Neural cell (in vitro differentiated cells): ENCODE data around the gene CPXM2. TPM values are rescaled to one million over a fixed set of nuclear protein-coding genes. Genes with fewer than 3 reads are reported as not detected.

Experiments
- H2AFZ ChIP-seq: fragments of 200-600, 300-800 bp; sonication (generic), shearing (Covaris generic); 2 replicates; pipeline ENCODE4 v1.6.0; 2014; ENCODE audit warnings: low read depth, mild to moderate bottlenecking, antibody characterized with exemption, low read length, moderate library complexity
- H3F3A ChIP-seq: fragments of 200-600 bp; shearing (Covaris generic); 2 replicates; pipeline ENCODE4 v1.6.1; 2016; ENCODE audit warnings: mild to moderate bottlenecking, moderate library complexity, mixed read lengths, antibody characterized with exemption, low read length; ENCODE audit not compliant: insufficient read depth, poor library complexity, severe bottlenecking
- H3K27ac ChIP-seq: fragments of 200-600, 300-800 bp; sonication (generic), shearing (Covaris generic); 2 replicates; pipeline ENCODE4 v1.5.1; 2014; ENCODE audit warnings: mild to moderate bottlenecking, low read length, moderate library complexity
- H3K27me3 ChIP-seq: fragments of 300-800, 200-600 bp; sonication (generic), shearing (Covaris generic); 2 replicates; pipeline ENCODE4 v1.6.0; 2014; ENCODE audit warnings: mild to moderate bottlenecking, low read depth, low read length, moderate library complexity; ENCODE audit not compliant: insufficient read depth
- H3K36me3 ChIP-seq: fragments of 300-800, 200-600 bp; sonication (generic), shearing (Covaris generic); 2 replicates; pipeline ENCODE4 v1.5.1; 2014; ENCODE audit warnings: mild to moderate bottlenecking, antibody characterized with exemption, low read length, moderate library complexity; ENCODE audit not compliant: insufficient read depth
- H3K4me2 ChIP-seq: fragments of 300-800, 200-600 bp; sonication (generic), shearing (Covaris generic); 2 replicates; pipeline ENCODE4 v1.6.0; 2014; ENCODE audit warnings: mild to moderate bottlenecking, low read length
- H3K4me3 ChIP-seq: fragments of 300-800, 200-600 bp; sonication (generic), shearing (Covaris generic); 2 replicates; pipeline ENCODE4 v1.5.1; 2014; ENCODE audit warnings: mild to moderate bottlenecking, low read length, moderate library complexity
- H3K79me2 ChIP-seq: fragments of 200-600 bp; shearing (Covaris generic); replicated peaks from 2 replicates; pipeline ENCODE4 v1.6.0; 2014; ENCODE audit warnings: mild to moderate bottlenecking, low read length, moderate library complexity; ENCODE audit not compliant: insufficient read depth
- H3K9ac ChIP-seq: fragments of 300-800, 200-600 bp; sonication (generic), shearing (Covaris generic); 2 replicates; pipeline ENCODE4 v1.6.1; 2016; ENCODE audit warnings: mild to moderate bottlenecking, low read length, mixed read lengths
- H3K9me2 ChIP-seq: fragments of 200-600 bp; shearing (Covaris generic); 2 replicates; pipeline ENCODE4 v1.6.1; 2016; ENCODE audit warnings: mild to moderate bottlenecking, low read length, mixed read lengths; ENCODE audit not compliant: insufficient read depth
- H3K9me3 ChIP-seq: fragments of 200-600, 300-800 bp; sonication (generic), shearing (Covaris generic); 2 replicates; pipeline ENCODE4 v1.6.1; 2016; ENCODE audit warnings: mild to moderate bottlenecking, mixed run types, low read length, moderate library complexity, mixed read lengths
- H4K20me1 ChIP-seq: fragments of 200-600 bp; shearing (Covaris generic); 2 replicates; pipeline ENCODE4 v1.6.1; 2016; ENCODE audit warnings: mild to moderate bottlenecking, mixed run types; ENCODE audit not compliant: insufficient read depth
- CTCF ChIP-seq: fragments of 450-650 bp; IDR thresholded peaks from 2 replicates; pipeline ENCODE4 v1.5.1; 2014; ENCODE audit warnings: antibody characterized with exemption, mild to moderate bottlenecking, moderate library complexity; ENCODE audit not compliant: poor library complexity, severe bottlenecking
- EP300 ChIP-seq: fragments of 450-650 bp; conservative IDR thresholded peaks from 2 replicates; pipeline ENCODE4 v1.6.1; 2014; ENCODE audit warnings: antibody characterized with exemption, mild to moderate bottlenecking, moderate library complexity; ENCODE audit not compliant: poor library complexity, severe bottlenecking
- EZH2 ChIP-seq: fragments of 200-600, 300-800 bp; shearing (Covaris generic), sonication (generic); IDR thresholded peaks from 2 replicates; pipeline ENCODE4 v1.6.1; 2014; ENCODE audit warnings: antibody characterized with exemption, low read length, borderline replicate concordance, mild to moderate bottlenecking; ENCODE audit not compliant: insufficient read depth, poor library complexity, severe bottlenecking
- MXI1 ChIP-seq: fragments of 450-650 bp; conservative IDR thresholded peaks from 2 replicates; pipeline ENCODE4 v1.6.1; 2014; ENCODE audit warnings: antibody characterized with exemption, mild to moderate bottlenecking; ENCODE audit not compliant: poor library complexity, severe bottlenecking
- POLR2AphosphoS5 ChIP-seq: IDR thresholded peaks from 2 replicates; pipeline ENCODE4 v1.6.1; 2012
- RAD21 ChIP-seq: fragments of 450-650 bp; conservative IDR thresholded peaks from 2 replicates; pipeline ENCODE4 v1.6.1; 2014; ENCODE audit warnings: antibody characterized with exemption, mild to moderate bottlenecking, moderate library complexity
- SMC3 ChIP-seq: fragments of 450-650 bp; conservative IDR thresholded peaks from 2 replicates; pipeline ENCODE4 v1.6.1; 2014; ENCODE audit warnings: antibody characterized with exemption, mild to moderate bottlenecking, moderate library complexity; ENCODE audit not compliant: poor library complexity
- TAF1 ChIP-seq: IDR thresholded peaks from 2 replicates; pipeline ENCODE4 v1.6.1; 2012; ENCODE audit warnings: low read depth
- polyA plus RNA-seq: library from polyadenylated mRNA; depleted of rRNA; stranded (reverse); fragments of >200 nt; gene quantifications from 2 replicates; pipeline ENCODE4 v1.2.3, GENCODE V29; 2014
- TF ChIP-seq, protein P1 (sequence below): IDR thresholded peaks from 2 replicates; pipeline ENCODE4 v1.6.1; 2012; ENCODE audit warnings: borderline replicate concordance

Gene CPXM2
- polyA plus RNA-seq, 1 donor from 2014 or later: not detected

GRCh38 chr10:123783296-123783695, 108.3 kb downstream of the CPXM2 start:
- TF ChIP-seq, protein P1, sequence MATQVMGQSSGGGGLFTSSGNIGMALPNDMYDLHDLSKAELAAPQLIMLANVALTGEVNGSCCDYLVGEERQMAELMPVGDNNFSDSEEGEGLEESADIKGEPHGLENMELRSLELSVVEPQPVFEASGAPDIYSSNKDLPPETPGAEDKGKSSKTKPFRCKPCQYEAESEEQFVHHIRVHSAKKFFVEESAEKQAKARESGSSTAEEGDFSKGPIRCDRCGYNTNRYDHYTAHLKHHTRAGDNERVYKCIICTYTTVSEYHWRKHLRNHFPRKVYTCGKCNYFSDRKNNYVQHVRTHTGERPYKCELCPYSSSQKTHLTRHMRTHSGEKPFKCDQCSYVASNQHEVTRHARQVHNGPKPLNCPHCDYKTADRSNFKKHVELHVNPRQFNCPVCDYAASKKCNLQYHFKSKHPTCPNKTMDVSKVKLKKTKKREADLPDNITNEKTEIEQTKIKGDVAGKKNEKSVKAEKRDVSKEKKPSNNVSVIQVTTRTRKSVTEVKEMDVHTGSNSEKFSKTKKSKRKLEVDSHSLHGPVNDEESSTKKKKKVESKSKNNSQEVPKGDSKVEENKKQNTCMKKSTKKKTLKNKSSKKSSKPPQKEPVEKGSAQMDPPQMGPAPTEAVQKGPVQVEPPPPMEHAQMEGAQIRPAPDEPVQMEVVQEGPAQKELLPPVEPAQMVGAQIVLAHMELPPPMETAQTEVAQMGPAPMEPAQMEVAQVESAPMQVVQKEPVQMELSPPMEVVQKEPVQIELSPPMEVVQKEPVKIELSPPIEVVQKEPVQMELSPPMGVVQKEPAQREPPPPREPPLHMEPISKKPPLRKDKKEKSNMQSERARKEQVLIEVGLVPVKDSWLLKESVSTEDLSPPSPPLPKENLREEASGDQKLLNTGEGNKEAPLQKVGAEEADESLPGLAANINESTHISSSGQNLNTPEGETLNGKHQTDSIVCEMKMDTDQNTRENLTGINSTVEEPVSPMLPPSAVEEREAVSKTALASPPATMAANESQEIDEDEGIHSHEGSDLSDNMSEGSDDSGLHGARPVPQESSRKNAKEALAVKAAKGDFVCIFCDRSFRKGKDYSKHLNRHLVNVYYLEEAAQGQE: no peak
- TF ChIP-seq MXI1 (no peak), POLR2AphosphoS5 (no peak), EP300 (no peak), RAD21 (no peak), TAF1 (no peak), SMC3 (no peak), CTCF (no peak), EZH2 (no peak)
- Histone ChIP-seq H3K4me3 (no peak overlapping the region), H4K20me1 (no peaks in the 10 kb centered on the region), H3K79me2 (no peaks in the 10 kb centered on the region), H3F3A (no peaks in the 10 kb centered on the region), H3K9me2 (no peaks in the 10 kb centered on the region), H3K9me3 (no peaks in the 10 kb centered on the region), H3K36me3 (no peaks in the 10 kb centered on the region), H2AFZ (no peak overlapping the region), H3K27ac (no peak overlapping the region), H3K27me3 (peaks cover 58% of the 10 kb centered on the region), H3K9ac (no peak overlapping the region), H3K4me2 (no peak overlapping the region)

- H3F3A ChIP-seq: no peaks in the 10 kb centered on the region
- H2AFZ ChIP-seq: no peak overlapping the region
- H3K4me2 ChIP-seq: no peak overlapping the region
- no peak overlapping the region for H3K4me3 ChIP-seq
- no peaks in the 10 kb centered on the region for H3K36me3 ChIP-seq
- no peak overlapping the region for H3K9ac ChIP-seq
- H3K27me3 ChIP-seq: peaks cover 58% of the 10 kb centered on the region
- H3K9me2 ChIP-seq: no peaks in the 10 kb centered on the region
- H3K79me2 ChIP-seq: no peaks in the 10 kb centered on the region
- no peaks in the 10 kb centered on the region for H4K20me1 ChIP-seq
- no peak overlapping the region for H3K27ac ChIP-seq
- no peaks in the 10 kb centered on the region for H3K9me3 ChIP-seq
- TF ChIP-seq EZH2 (no peak), POLR2AphosphoS5 (no peak), SMC3 (no peak), MXI1 (no peak), TAF1 (no peak), EP300 (no peak), RAD21 (no peak), CTCF (no peak)
- TF ChIP-seq, protein P1: no peak
Observed at GRCh38 chr10:123782549-123782948, 109.1 kb downstream of the CPXM2 start.
